HepG2 (cell line): ENCODE measurements around the gene EFNA2. TPM values are rescaled to one million over a fixed set of nuclear protein-coding genes. Genes with fewer than 3 reads are reported as not detected.

Experiments used
- GABPA ChIP-seq, 2 experiments: IDR thresholded peaks; 2 replicates each; pipeline ENCODE4 v1.6.1; 2011 to 2016; ENCODE audit warnings: low read depth in 2 of 2, low read length in 1 of 2, missing biosample characterization in 1 of 2, missing genetic modification characterization in 1 of 2
- KAT7 ChIP-seq: IDR thresholded peaks from 2 replicates; pipeline ENCODE4 v1.6.1; 2018; ENCODE audit warnings: borderline replicate concordance, missing compliant biosample characterization
- PBX2 ChIP-seq: IDR thresholded peaks from 2 replicates; pipeline ENCODE4 v1.6.1; 2016; ENCODE audit warnings: control low read depth
- PPARG ChIP-seq: conservative IDR thresholded peaks from 2 replicates; pipeline ENCODE4 v1.6.1; 2016; ENCODE audit warnings: missing biosample characterization, missing genetic modification reagents
- TBX2 ChIP-seq: sonication (generic); formaldehyde crosslinking; IDR thresholded peaks from 2 replicates; pipeline ENCODE4 v1.5.0; 2020; ENCODE audit warnings: missing genetic modification reagents, mild to moderate bottlenecking, borderline replicate concordance
- TMF1 ChIP-seq: sonication (generic); formaldehyde crosslinking; IDR thresholded peaks from 2 replicates; pipeline ENCODE4 v1.8.1; 2022; ENCODE audit warnings: low read depth, missing genetic modification reagents
- ZFP36L1 ChIP-seq: sonication (generic); formaldehyde crosslinking; IDR thresholded peaks from 2 replicates; pipeline ENCODE4 v1.8.0; 2022; ENCODE audit warnings: mild to moderate bottlenecking, missing genetic modification reagents, moderate library complexity
- ZNF33A ChIP-seq: sonication (generic); formaldehyde crosslinking; IDR thresholded peaks from 2 replicates; pipeline ENCODE4 v1.5.1; 2020; ENCODE audit warnings: missing genetic modification reagents, mild to moderate bottlenecking, moderate library complexity, borderline replicate concordance
- ZNF431 ChIP-seq: sonication (generic); formaldehyde crosslinking; IDR thresholded peaks from 2 replicates; pipeline ENCODE4 v1.9.0; 2022; ENCODE audit warnings: missing genetic modification reagents, low read depth, mild to moderate bottlenecking, borderline replicate concordance
- polyA plus RNA-seq, 8 experiments: library from polyadenylated mRNA; depleted of rRNA in 3 of 8; stranded (reverse) in 7 of 8; unstranded in 1 of 8; fragments of >200 nt; fragmentation: Illumina TruSeq in 4 of 8; extraction: Trizol in 4 of 8; gene quantifications; 2 replicates each; pipeline versions ENCODE4 v1.2.1 to v1.2.3, GENCODE V29; 2011 to 2016; ENCODE audit warnings: low read depth in 4 of 8, missing spikeins in 1 of 8, mixed read lengths in 1 of 8; ENCODE audit not compliant: insufficient read depth in 1 of 8
- total RNA-seq, 5 experiments: library from RNA; depleted of rRNA; stranded (reverse); fragments of >200 nt; fragmentation: Illumina TruSeq; extraction: Trizol; gene quantifications; 2 replicates each; pipeline ENCODE4 v1.2.3, GENCODE V29; 2016; ENCODE audit warnings: low read depth in 1 of 5
- TF ChIP-seq, protein P1 (sequence below): sonication (generic); formaldehyde crosslinking; IDR thresholded peaks from 2 replicates; pipeline ENCODE4 v1.8.0; 2022; ENCODE audit warnings: low read depth, missing genetic modification reagents
- TF ChIP-seq, protein P2 (sequence below): sonication (generic); formaldehyde crosslinking; IDR thresholded peaks from 2 replicates; pipeline ENCODE4 v1.5.1; 2020; ENCODE audit warnings: mild to moderate bottlenecking, missing genetic modification reagents, borderline replicate concordance
- TF ChIP-seq, protein P3 (sequence below): sonication (generic); formaldehyde crosslinking; IDR thresholded peaks from 2 replicates; pipeline ENCODE4 v1.9.0; 2021; ENCODE audit warnings: missing genetic modification reagents, borderline replicate concordance

EFNA2 gene
- total and polyA plus RNA-seq, 2 of the 13 experiments (the other 11 are each of a cell fraction or from before 2014, with no cell fraction given), result 6.0 to 9.9 TPM

GRCh38 chr19:1239796-1240737 lies 45.6 kb upstream of the EFNA2 start (continued):
- TF ChIP-seq, protein P1, sequence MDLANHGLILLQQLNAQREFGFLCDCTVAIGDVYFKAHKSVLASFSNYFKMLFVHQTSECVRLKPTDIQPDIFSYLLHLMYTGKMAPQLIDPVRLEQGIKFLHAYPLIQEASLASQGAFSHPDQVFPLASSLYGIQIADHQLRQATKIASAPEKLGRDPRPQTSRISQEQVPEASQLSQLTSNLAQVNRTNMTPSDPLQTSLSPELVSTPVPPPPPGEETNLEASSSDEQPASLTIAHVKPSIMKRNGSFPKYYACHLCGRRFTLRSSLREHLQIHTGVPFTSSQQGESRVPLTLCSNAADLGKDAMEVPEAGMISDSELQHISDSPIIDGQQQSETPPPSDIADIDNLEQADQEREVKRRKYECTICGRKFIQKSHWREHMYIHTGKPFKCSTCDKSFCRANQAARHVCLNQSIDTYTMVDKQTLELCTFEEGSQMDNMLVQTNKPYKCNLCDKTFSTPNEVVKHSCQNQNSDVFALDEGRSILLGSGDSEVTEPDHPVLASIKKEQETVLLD (CRISPR knock-in tag), result no peak
- TF ChIP-seq ZNF431 (CRISPR knock-in tag) (no peak), ZNF33A (CRISPR knock-in tag) (no peak), PPARG (CRISPR knock-in tag) (no peak), TBX2 (CRISPR knock-in tag) (no peak), PBX2 (no peak), GABPA (IDR thresholded peaks at IDR 0.05; ENCODE audit: low read depth, low read length) (no peak), GABPA (CRISPR knock-in tag; IDR thresholded peaks at IDR 0.05; ENCODE audit: low read depth) (no peak), TMF1 (CRISPR knock-in tag) (peak; percentile 20; the same call in 1 of the 2 replicates), ZFP36L1 (no peak), KAT7 (CRISPR knock-in tag) (no peak)
- TF ChIP-seq, protein P2, sequence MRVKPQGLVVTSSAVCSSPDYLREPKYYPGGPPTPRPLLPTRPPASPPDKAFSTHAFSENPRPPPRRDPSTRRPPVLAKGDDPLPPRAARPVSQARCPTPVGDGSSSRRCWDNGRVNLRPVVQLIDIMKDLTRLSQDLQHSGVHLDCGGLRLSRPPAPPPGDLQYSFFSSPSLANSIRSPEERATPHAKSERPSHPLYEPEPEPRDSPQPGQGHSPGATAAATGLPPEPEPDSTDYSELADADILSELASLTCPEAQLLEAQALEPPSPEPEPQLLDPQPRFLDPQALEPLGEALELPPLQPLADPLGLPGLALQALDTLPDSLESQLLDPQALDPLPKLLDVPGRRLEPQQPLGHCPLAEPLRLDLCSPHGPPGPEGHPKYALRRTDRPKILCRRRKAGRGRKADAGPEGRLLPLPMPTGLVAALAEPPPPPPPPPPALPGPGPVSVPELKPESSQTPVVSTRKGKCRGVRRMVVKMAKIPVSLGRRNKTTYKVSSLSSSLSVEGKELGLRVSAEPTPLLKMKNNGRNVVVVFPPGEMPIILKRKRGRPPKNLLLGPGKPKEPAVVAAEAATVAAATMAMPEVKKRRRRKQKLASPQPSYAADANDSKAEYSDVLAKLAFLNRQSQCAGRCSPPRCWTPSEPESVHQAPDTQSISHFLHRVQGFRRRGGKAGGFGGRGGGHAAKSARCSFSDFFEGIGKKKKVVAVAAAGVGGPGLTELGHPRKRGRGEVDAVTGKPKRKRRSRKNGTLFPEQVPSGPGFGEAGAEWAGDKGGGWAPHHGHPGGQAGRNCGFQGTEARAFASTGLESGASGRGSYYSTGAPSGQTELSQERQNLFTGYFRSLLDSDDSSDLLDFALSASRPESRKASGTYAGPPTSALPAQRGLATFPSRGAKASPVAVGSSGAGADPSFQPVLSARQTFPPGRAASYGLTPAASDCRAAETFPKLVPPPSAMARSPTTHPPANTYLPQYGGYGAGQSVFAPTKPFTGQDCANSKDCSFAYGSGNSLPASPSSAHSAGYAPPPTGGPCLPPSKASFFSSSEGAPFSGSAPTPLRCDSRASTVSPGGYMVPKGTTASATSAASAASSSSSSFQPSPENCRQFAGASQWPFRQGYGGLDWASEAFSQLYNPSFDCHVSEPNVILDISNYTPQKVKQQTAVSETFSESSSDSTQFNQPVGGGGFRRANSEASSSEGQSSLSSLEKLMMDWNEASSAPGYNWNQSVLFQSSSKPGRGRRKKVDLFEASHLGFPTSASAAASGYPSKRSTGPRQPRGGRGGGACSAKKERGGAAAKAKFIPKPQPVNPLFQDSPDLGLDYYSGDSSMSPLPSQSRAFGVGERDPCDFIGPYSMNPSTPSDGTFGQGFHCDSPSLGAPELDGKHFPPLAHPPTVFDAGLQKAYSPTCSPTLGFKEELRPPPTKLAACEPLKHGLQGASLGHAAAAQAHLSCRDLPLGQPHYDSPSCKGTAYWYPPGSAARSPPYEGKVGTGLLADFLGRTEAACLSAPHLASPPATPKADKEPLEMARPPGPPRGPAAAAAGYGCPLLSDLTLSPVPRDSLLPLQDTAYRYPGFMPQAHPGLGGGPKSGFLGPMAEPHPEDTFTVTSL (CRISPR knock-in tag), result no peak
- TF ChIP-seq, protein P3, sequence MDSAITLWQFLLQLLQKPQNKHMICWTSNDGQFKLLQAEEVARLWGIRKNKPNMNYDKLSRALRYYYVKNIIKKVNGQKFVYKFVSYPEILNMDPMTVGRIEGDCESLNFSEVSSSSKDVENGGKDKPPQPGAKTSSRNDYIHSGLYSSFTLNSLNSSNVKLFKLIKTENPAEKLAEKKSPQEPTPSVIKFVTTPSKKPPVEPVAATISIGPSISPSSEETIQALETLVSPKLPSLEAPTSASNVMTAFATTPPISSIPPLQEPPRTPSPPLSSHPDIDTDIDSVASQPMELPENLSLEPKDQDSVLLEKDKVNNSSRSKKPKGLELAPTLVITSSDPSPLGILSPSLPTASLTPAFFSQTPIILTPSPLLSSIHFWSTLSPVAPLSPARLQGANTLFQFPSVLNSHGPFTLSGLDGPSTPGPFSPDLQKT (CRISPR knock-in tag), result no peak
